ENCODE data around the gene NDUFV3.
"Not testable (repeated sequence)": the region's sequence is repeated elsewhere in the genome, so short reads cannot be mapped to it uniquely, and the experiment has no call there.

Gene NDUFV3

GRCh38 chr21:42892931-42893755, at the start of gene NDUFV3:
Gene NDUFV3, plus strand, starts transcription at chr21:42893309. Its CDS starts 25 bp downstream, at chr21:42893334.
- DNase-seq (ENCODE audit: low read depth in 2 of 2), result peak; percentile 100

- no peak for DNase-seq (ENCODE audit: low read depth in 2 of 2)
Measured at GRCh38 chr21:42844411-42845113, 48.5 kb upstream of the NDUFV3 start.

GRCh38 chr21:42845296-42845965, 47.7 kb upstream of the NDUFV3 start:
- no peak for DNase-seq (ENCODE audit: low read depth in 2 of 2)

- no peak for DNase-seq (ENCODE audit: low read depth in 2 of 2)
Measured at GRCh38 chr21:42846221-42846620, 46.9 kb upstream of the NDUFV3 start.

- no peak for DNase-seq (ENCODE audit: low read depth in 2 of 2)
Measured at GRCh38 chr21:42847051-42847707, 45.9 kb upstream of the NDUFV3 start.

GRCh38 chr21:42847726-42848125, 45.4 kb upstream of the NDUFV3 start:
- DNase-seq (ENCODE audit: low read depth in 2 of 2), result no peak

- DNase-seq (ENCODE audit: low read depth in 2 of 2), result not testable (repeated sequence)
Measured at GRCh38 chr21:42848144-42848931, 44.8 kb upstream of the NDUFV3 start.

GRCh38 chr21:42848932-42849758, 44.0 kb upstream of the NDUFV3 start:
- DNase-seq (ENCODE audit: low read depth in 2 of 2), result no peak

- no peak for DNase-seq (ENCODE audit: low read depth in 2 of 2)
Measured at GRCh38 chr21:42849759-42850412, 43.2 kb upstream of the NDUFV3 start.

GRCh38 chr21:42850463-42850862, 42.6 kb upstream of the NDUFV3 start:
- no peak for DNase-seq (ENCODE audit: low read depth in 2 of 2)

- DNase-seq (ENCODE audit: low read depth in 2 of 2), result peak in 1 of 2 donors; percentile 22
Measured at GRCh38 chr21:42850866-42851391, 42.2 kb upstream of the NDUFV3 start.

GRCh38 chr21:42851812-42852665, 41.1 kb upstream of the NDUFV3 start:
- no peak for DNase-seq (ENCODE audit: low read depth in 2 of 2)

GRCh38 chr21:42852925-42853570, 40.1 kb upstream of the NDUFV3 start:
- DNase-seq (ENCODE audit: low read depth in 2 of 2), result no peak

- DNase-seq (ENCODE audit: low read depth in 2 of 2), result no peak
Measured at GRCh38 chr21:42853621-42854020, 39.5 kb upstream of the NDUFV3 start.

- DNase-seq (ENCODE audit: low read depth in 2 of 2), result no peak
Measured at GRCh38 chr21:42854246-42855010, 38.7 kb upstream of the NDUFV3 start.

GRCh38 chr21:42855171-42855936, 37.8 kb upstream of the NDUFV3 start:
- no peak for DNase-seq (ENCODE audit: low read depth in 2 of 2)

Measured in stimulated activated CD4-positive, alpha-beta T cell treated with anti-CD3 and anti-CD28 coated beads, Interleukin-4, amount 100 ng/mL, for 48 hours (primary cell).